HepG2 (cell line): ENCODE results near the gene MSH4. TPM values are rescaled to one million over a fixed set of nuclear protein-coding genes. Genes with fewer than 3 reads are reported as not detected.

Experiments
- CENPBD1 ChIP-seq: sonication (generic); formaldehyde crosslinking; IDR thresholded peaks from 2 replicates; pipeline ENCODE4 v1.8.0; 2022; ENCODE audit warnings: missing genetic modification reagents, low read depth, mild to moderate bottlenecking, borderline replicate concordance
- DR1 ChIP-seq: sonication (generic); formaldehyde crosslinking; IDR thresholded peaks from 2 replicates; pipeline ENCODE4 v1.8.0; 2021; ENCODE audit warnings: mild to moderate bottlenecking, missing genetic modification reagents, inconsistent platforms
- FOSL2 ChIP-seq: sonication (generic); formaldehyde crosslinking; IDR thresholded peaks from 2 replicates; pipeline ENCODE4 v1.4.0; 2020; ENCODE audit warnings: missing genetic modification reagents
- FOXA3 ChIP-seq: IDR thresholded peaks from 2 replicates; pipeline ENCODE4 v1.6.1; 2016; ENCODE audit warnings: missing genetic modification reagents, missing compliant biosample characterization
- FOXP4 ChIP-seq: sonication (generic); formaldehyde crosslinking; IDR thresholded peaks from 2 replicates; pipeline ENCODE4 v1.4.0; 2020; ENCODE audit warnings: missing genetic modification reagents
- HMGXB4 ChIP-seq, 2 experiments: sonication (generic) in 1 of 2; formaldehyde crosslinking in 1 of 2; IDR thresholded peaks; 2 replicates each; pipeline versions ENCODE4 v1.4.0 to v1.6.1; 2018 to 2020; ENCODE audit warnings: missing genetic modification reagents in 2 of 2, borderline replicate concordance in 1 of 2, low read depth in 1 of 2, mild to moderate bottlenecking in 1 of 2, missing biosample characterization in 1 of 2
- MLLT10 ChIP-seq: sonication (generic); formaldehyde crosslinking; IDR thresholded peaks from 2 replicates; pipeline ENCODE4 v1.4.0; 2020; ENCODE audit warnings: missing genetic modification reagents
- NFE2L2 ChIP-seq: fragments of 150-350 bp; IDR thresholded peaks from 2 replicates; pipeline ENCODE4 v1.6.1; 2014; ENCODE audit warnings: low read length
- PPARG ChIP-seq: conservative IDR thresholded peaks from 2 replicates; pipeline ENCODE4 v1.6.1; 2016; ENCODE audit warnings: missing biosample characterization, missing genetic modification reagents
- SOX13 ChIP-seq, 3 experiments: fragments of 450-650 bp in 1 of 3; sonication (generic) in 1 of 3; formaldehyde crosslinking in 1 of 3; IDR thresholded peaks in 2 of 3; conservative IDR thresholded peaks in 1 of 3; 2 replicates each; pipeline versions ENCODE4 v1.5.0 to v1.6.1; 2016 to 2020; ENCODE audit warnings: antibody characterized with exemption in 1 of 3, mild to moderate bottlenecking in 1 of 3, missing compliant biosample characterization in 1 of 3, missing genetic modification reagents in 1 of 3, moderate library complexity in 1 of 3
- SRSF1 ChIP-seq: fragments of 200-400 bp; formaldehyde crosslinking; optimal IDR thresholded peaks from 2 replicates; pipeline ENCODE3; 2017; ENCODE audit warnings: mild to moderate bottlenecking, low read depth, low read length, moderate library complexity
- TCF7 ChIP-seq: sonication (generic); IDR thresholded peaks from 2 replicates; pipeline ENCODE4 v1.6.1; 2016; ENCODE audit warnings: antibody characterized with exemption, low read depth
- TEF ChIP-seq: sonication (generic); formaldehyde crosslinking; IDR thresholded peaks from 2 replicates; pipeline ENCODE4 v1.5.0; 2020; ENCODE audit warnings: missing genetic modification reagents
- TERF1 ChIP-seq: sonication (generic); formaldehyde crosslinking; IDR thresholded peaks from 2 replicates; pipeline ENCODE4 v1.8.0; 2022; ENCODE audit warnings: mild to moderate bottlenecking, missing genetic modification reagents, moderate library complexity
- ZBTB3 ChIP-seq: sonication (generic); formaldehyde crosslinking; IDR thresholded peaks from 2 replicates; pipeline ENCODE4 v1.4.0; 2020; ENCODE audit warnings: low read depth, mild to moderate bottlenecking, moderate library complexity, missing genetic modification reagents, borderline replicate concordance
- ZFP36L1 ChIP-seq: sonication (generic); formaldehyde crosslinking; IDR thresholded peaks from 2 replicates; pipeline ENCODE4 v1.8.0; 2022; ENCODE audit warnings: mild to moderate bottlenecking, missing genetic modification reagents, moderate library complexity
- ZMYM4 ChIP-seq: sonication (generic); formaldehyde crosslinking; IDR thresholded peaks from 2 replicates; pipeline ENCODE4 v1.8.1; 2023; ENCODE audit warnings: mild to moderate bottlenecking, missing genetic modification reagents
- ZNF282 ChIP-seq: fragments of 450-650 bp; IDR thresholded peaks from 2 replicates; pipeline ENCODE4 v1.6.1; 2018; ENCODE audit not compliant: partially characterized antibody
- ZNF619 ChIP-seq: sonication (generic); formaldehyde crosslinking; IDR thresholded peaks from 2 replicates; pipeline ENCODE4 v1.4.0; 2020; ENCODE audit warnings: mild to moderate bottlenecking, missing genetic modification reagents
- ZNF713 ChIP-seq: sonication (generic); formaldehyde crosslinking; IDR thresholded peaks from 2 replicates; pipeline ENCODE4 v1.4.0; 2020; ENCODE audit warnings: mild to moderate bottlenecking, missing genetic modification reagents
- ZNF761 ChIP-seq: sonication (generic); formaldehyde crosslinking; conservative IDR thresholded peaks from 2 replicates; pipeline ENCODE4 v1.4.0; 2020; ENCODE audit warnings: mild to moderate bottlenecking, missing genetic modification reagents
- ZNF768 ChIP-seq: sonication (generic); formaldehyde crosslinking; IDR thresholded peaks from 2 replicates; pipeline ENCODE4 v1.4.0; 2020; ENCODE audit warnings: missing genetic modification reagents
- ZNF780A ChIP-seq: sonication (generic); formaldehyde crosslinking; IDR thresholded peaks from 2 replicates; pipeline ENCODE4 v1.8.0; 2022; ENCODE audit warnings: mild to moderate bottlenecking, missing genetic modification reagents, moderate library complexity
- polyA plus RNA-seq, 8 experiments: library from polyadenylated mRNA; depleted of rRNA in 3 of 8; stranded (reverse) in 7 of 8; unstranded in 1 of 8; fragments of >200 nt; fragmentation: Illumina TruSeq in 4 of 8; extraction: Trizol in 4 of 8; gene quantifications; 2 replicates each; pipeline versions ENCODE4 v1.2.1 to v1.2.3, GENCODE V29; 2011 to 2016; ENCODE audit warnings: low read depth in 4 of 8, missing spikeins in 1 of 8, mixed read lengths in 1 of 8; ENCODE audit not compliant: insufficient read depth in 1 of 8
- total RNA-seq, 5 experiments: library from RNA; depleted of rRNA; stranded (reverse); fragments of >200 nt; fragmentation: Illumina TruSeq; extraction: Trizol; gene quantifications; 2 replicates each; pipeline ENCODE4 v1.2.3, GENCODE V29; 2016; ENCODE audit warnings: low read depth in 1 of 5

The MSH4 gene
- total and polyA plus RNA-seq, 2 of the 13 experiments (the other 11 are each of a cell fraction or from before 2014, with no cell fraction given) = 0.01 to 0.09 TPM

GRCh38 chr1:75855010-75855409, 58.3 kb downstream of the MSH4 start (continued):
- no peak for TF ChIP-seq SOX13 (IDR thresholded peaks at IDR 0.05)
- peak in 1 of 2 experiments; percentile 61; a peak in 2 of 4 replicates for TF ChIP-seq SOX13 (CRISPR knock-in tag; conservative IDR thresholded peaks at IDR 0.05 in 1 of 2, IDR thresholded peaks at IDR 0.05 in 1 of 2)
- TF ChIP-seq TCF7 = 0 out of 2 replicates have a peak, but pooled peaks have one; percentile 20
- no peak for TF ChIP-seq ZNF761 (CRISPR knock-in tag)
- TF ChIP-seq ZNF619 (CRISPR knock-in tag) = no peak
- peak; percentile 55; the same call in 1 of the 2 replicates for TF ChIP-seq FOXA3 (CRISPR knock-in tag)
- no peak for TF ChIP-seq ZNF282
- no peak for TF ChIP-seq ZNF713
- no peak for TF ChIP-seq DR1 (CRISPR knock-in tag)
- no peak for TF ChIP-seq HMGXB4 (CRISPR knock-in tag; IDR thresholded peaks at IDR 0.05; ENCODE audit: borderline replicate concordance in 1 of 2, low read depth in 1 of 2)
- TF ChIP-seq NFE2L2 = no peak
- TF ChIP-seq TEF (CRISPR knock-in tag) = peak; percentile 55; the same call in 1 of the 2 replicates
- no peak for TF ChIP-seq ZNF768 (CRISPR knock-in tag)
- no peak for TF ChIP-seq CENPBD1 (CRISPR knock-in tag)
- no peak for TF ChIP-seq SRSF1
- no peak for TF ChIP-seq ZBTB3
- no peak for TF ChIP-seq ZFP36L1 (CRISPR knock-in tag)
- no peak for TF ChIP-seq FOXP4 (CRISPR knock-in tag)
- no peak for TF ChIP-seq TERF1
- TF ChIP-seq FOSL2 (CRISPR knock-in tag) = peak; percentile 60
- TF ChIP-seq ZNF780A (CRISPR knock-in tag) = no peak
- no peak for TF ChIP-seq PPARG (CRISPR knock-in tag)
- TF ChIP-seq MLLT10 = no peak
- 0 out of 2 replicates have a peak, but pooled peaks have one; percentile 42 for TF ChIP-seq ZMYM4 (CRISPR knock-in tag)
